Naive thymus-derived CD4-positive, alpha-beta T cell (primary cell): ENCODE data around the gene FAM193A. TPM values are rescaled to one million over a fixed set of nuclear protein-coding genes. Genes with fewer than 3 reads are reported as not detected.
"Not testable (repeated sequence)": the region's sequence is repeated elsewhere in the genome, so short reads cannot be mapped to it uniquely, and the experiment has no call there.

Source experiments
- ATAC-seq: fragments of 150-1000 bp; cut with Tn5 transposase; 2 replicates; pipeline ENCODE4 v1.10.0; 2021; ENCODE audit warnings: mild to moderate bottlenecking, moderate library complexity
- CTCF ChIA-PET: fragments of 350-600 bp; sonication (Branson Sonifier 250); formaldehyde crosslinking; loops from one replicate; lab custom pipeline; 2021; ENCODE audit warnings: antibody characterized with exemption; lab: Charles Lee
- POLR2A ChIA-PET: fragments of 350-600 bp; sonication (Branson Sonifier 250); formaldehyde crosslinking; loops from one replicate; lab custom pipeline; 2021; ENCODE audit warnings: antibody characterized with exemption, inconsistent platforms; lab: Charles Lee
- DNase-seq, 9 donors: peaks; one replicate each; pipeline versions ENCODE4 v3.0.0 to v3.0.0-alpha.2; 2020 to 2022; ENCODE audit warnings: mixed read lengths in 1 of 9
- H3K27ac ChIP-seq: one replicate; pipeline ENCODE4 v1.7.0; 2013; ENCODE audit warnings: mild to moderate bottlenecking, low read depth, low read length, moderate library complexity
- H3K27me3 ChIP-seq, 2 donors: one replicate each; pipeline ENCODE4 v1.7.0; 2013; ENCODE audit warnings: low read length in 2 of 2, mild to moderate bottlenecking in 2 of 2, moderate library complexity in 2 of 2; ENCODE audit not compliant: control insufficient read depth in 2 of 2, insufficient read depth in 2 of 2
- H3K36me3 ChIP-seq, 3 experiments: 1 replicate in 2 of 3; 2 replicates in 1 of 3; pipeline ENCODE4 v1.7.0; 2013; ENCODE audit warnings: low read length in 3 of 3, mild to moderate bottlenecking in 3 of 3, moderate library complexity in 1 of 3; ENCODE audit not compliant: insufficient read depth in 3 of 3, control insufficient read depth in 2 of 3
- H3K4me1 ChIP-seq, 2 donors: one replicate each; pipeline ENCODE4 v1.7.0; 2013; ENCODE audit warnings: low read length in 2 of 2, mild to moderate bottlenecking in 2 of 2, moderate library complexity in 1 of 2; ENCODE audit not compliant: control insufficient read depth in 2 of 2, insufficient read depth in 2 of 2
- H3K4me3 ChIP-seq: 2 replicates; pipeline ENCODE4 v1.7.0; 2013; ENCODE audit warnings: mild to moderate bottlenecking, low read length
- H3K9me3 ChIP-seq, 3 experiments: 1 replicate in 2 of 3; 2 replicates in 1 of 3; pipeline ENCODE4 v1.7.0; 2013; ENCODE audit warnings: low read length in 3 of 3; ENCODE audit not compliant: control insufficient read depth in 2 of 3
- H3K27ac Mint-ChIP-seq, 9 donors: one replicate each; pipeline ENCODE4 v1.8.0; 2020 to 2022; ENCODE audit warnings: mixed read lengths in 9 of 9, mild to moderate bottlenecking in 8 of 9, moderate library complexity in 5 of 9, inconsistent platforms in 2 of 9
- H3K27me3 Mint-ChIP-seq, 5 donors: one replicate each; pipeline ENCODE4 v1.8.0; 2021 to 2022; ENCODE audit warnings: mixed read lengths in 5 of 5, mild to moderate bottlenecking in 1 of 5
- H3K36me3 Mint-ChIP-seq, 5 donors: one replicate each; pipeline ENCODE4 v1.8.0; 2020 to 2022; ENCODE audit warnings: mixed read lengths in 5 of 5, mild to moderate bottlenecking in 3 of 5, inconsistent platforms in 1 of 5
- H3K4me1 Mint-ChIP-seq, 7 donors: one replicate each; pipeline ENCODE4 v1.8.0; 2020 to 2022; ENCODE audit warnings: mixed read lengths in 7 of 7, mild to moderate bottlenecking in 3 of 7, inconsistent platforms in 1 of 7
- H3K4me3 Mint-ChIP-seq, 10 donors: one replicate each; pipeline ENCODE4 v1.8.0; 2020 to 2022; ENCODE audit warnings: mild to moderate bottlenecking in 10 of 10, mixed read lengths in 10 of 10, moderate library complexity in 6 of 10, inconsistent platforms in 2 of 10
- H3K9me3 Mint-ChIP-seq, 11 donors: one replicate each; pipeline ENCODE4 v1.8.0; 2020 to 2022; ENCODE audit warnings: mixed read lengths in 11 of 11, mild to moderate bottlenecking in 4 of 11, inconsistent platforms in 1 of 11, moderate library complexity in 1 of 11
- intact Hi-C, 2 donors: fragments of 100-400 bp; cut with micrococcal nuclease; formaldehyde crosslinking; loops; one replicate each; pipeline ENCODE4 v1.15.1; 2023
- polyA plus RNA-seq, 2 donors: library from polyadenylated mRNA; unstranded; fragments of 300-500 nt; fragmentation: Illumina TruSeq; gene quantifications; one replicate each; pipeline ENCODE4 v1.2.3, GENCODE V29; 2021
- total RNA-seq, 6 experiments: library from RNA in 5 of 6; stranded (reverse) in 5 of 6; gene quantifications; 1 replicate in 5 of 6; 2 replicates in 1 of 6; pipeline ENCODE4 v1.2.3 and lab custom pipeline; 2021 to 2026

FAM193A gene
- total and polyA plus RNA-seq, 7 experiments from 2014 or later, result 2.2 to 47.2 (median 39.8) TPM

- Histone ChIP-seq H3K9me3 (no peaks in the 10 kb centered on the region), H3K27ac (no peak overlapping the region), H3K27me3 (no peaks in the 10 kb centered on the region), H3K36me3 (peaks cover 0 to 35% (median 0%) of the 10 kb centered on the region in 3 experiments), H3K4me1 (no peaks in the 10 kb centered on the region), H3K4me3 (no peak overlapping the region)
- H3K36me3 Mint-ChIP-seq, result peaks cover 15 to 46% (median 40%) of the 10 kb centered on the region in 5 donors
- no peak overlapping the region for H3K27ac Mint-ChIP-seq
- ChIA-PET POLR2A (no interaction called here), CTCF (no interaction called here)
- intact Hi-C loops, result no loop called here
- H3K9me3 Mint-ChIP-seq, result peaks cover 0 to 26% (median 14%) of the 10 kb centered on the region in 11 donors
- no peaks in the 10 kb centered on the region for H3K27me3 Mint-ChIP-seq
- no peak for DNase-seq
- peaks cover 0 to 8% (median 0%) of the 10 kb centered on the region in 7 donors for H3K4me1 Mint-ChIP-seq
- ATAC-seq, result peak; percentile 47
- no peak overlapping the region for H3K4me3 Mint-ChIP-seq
Observed at GRCh38 chr4:2734612-2735011, 198.2 kb downstream of the FAM193A start.

DNA sequence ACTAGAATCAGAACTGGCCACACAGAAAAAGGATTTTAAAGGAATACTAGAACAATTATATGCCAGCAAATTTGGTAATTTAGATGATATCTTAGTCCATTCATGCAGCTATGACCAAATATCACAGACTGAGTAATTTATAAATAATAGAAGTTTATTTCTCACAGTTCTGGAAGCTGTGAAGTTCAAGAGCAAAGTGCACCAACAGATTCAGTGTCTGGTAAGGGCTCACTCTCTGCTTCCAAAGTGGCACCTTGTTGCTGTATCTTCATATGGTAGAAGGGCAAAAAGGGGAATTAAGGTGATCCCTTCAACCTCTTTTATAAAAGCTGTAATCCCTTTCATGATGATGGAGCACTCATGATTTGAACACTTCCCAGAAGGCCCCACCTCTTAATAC, 199.4 kb downstream of the FAM193A start:
- Mint-ChIP-seq H3K27me3 (no peaks in the 10 kb centered on the region), H3K4me3 (no peak overlapping the region), H3K4me1 (peaks cover 0 to 15% (median 4%) of the 10 kb centered on the region in 7 donors), H3K27ac (peak overlapping the region in 1 of 9 donors; percentile 20), H3K9me3 (peaks cover 0 to 26% (median 14%) of the 10 kb centered on the region in 11 donors), H3K36me3 (peaks cover 15 to 47% (median 46%) of the 10 kb centered on the region in 5 donors)
- no peak for ATAC-seq
- no peak for DNase-seq
- no peak overlapping the region for H3K4me3 ChIP-seq
- no peaks in the 10 kb centered on the region for H3K27me3 ChIP-seq
- no peaks in the 10 kb centered on the region for H3K9me3 ChIP-seq
- H3K27ac ChIP-seq, result no peak overlapping the region
- peaks cover 0 to 30% (median 0%) of the 10 kb centered on the region in 3 experiments for H3K36me3 ChIP-seq
- CTCF ChIA-PET, result no interaction called here
- POLR2A ChIA-PET, result interaction anchor here (0.6 kb wide), 1 partner anchor 28 kb away, joined by 3 read pairs; no protein-coding TSS in a partner anchor
- intact Hi-C loops, result no loop called here
- H3K4me1 ChIP-seq, result no peaks in the 10 kb centered on the region

GRCh38 chr4:2738296-2738695, 201.8 kb downstream of the FAM193A start:
- DNase-seq, H3K9me3 ChIP-seq, intact Hi-C loops, H3K4me3 ChIP-seq, H3K27ac ChIP-seq, CTCF ChIA-PET, ATAC-seq, H3K27me3 ChIP-seq, H3K27me3 Mint-ChIP-seq, H3K4me3 Mint-ChIP-seq, H3K4me1 ChIP-seq: not testable (repeated sequence)
- POLR2A ChIA-PET, result interaction anchor here (0.6 kb wide), 1 partner anchor 9 kb away, joined by 3 read pairs; no protein-coding TSS in a partner anchor
- Mint-ChIP-seq H3K4me1 (peaks cover 0 to 14% (median 4%) of the 10 kb centered on the region in 7 donors), H3K36me3 (peaks cover 5 to 43% (median 37%) of the 10 kb centered on the region in 5 donors), H3K9me3 (peaks cover 0 to 26% (median 14%) of the 10 kb centered on the region in 11 donors), H3K27ac (peak overlapping the region in 1 of 9 donors; percentile 39)
- peaks cover 0 to 28% (median 0%) of the 10 kb centered on the region in 3 experiments for H3K36me3 ChIP-seq

DNA sequence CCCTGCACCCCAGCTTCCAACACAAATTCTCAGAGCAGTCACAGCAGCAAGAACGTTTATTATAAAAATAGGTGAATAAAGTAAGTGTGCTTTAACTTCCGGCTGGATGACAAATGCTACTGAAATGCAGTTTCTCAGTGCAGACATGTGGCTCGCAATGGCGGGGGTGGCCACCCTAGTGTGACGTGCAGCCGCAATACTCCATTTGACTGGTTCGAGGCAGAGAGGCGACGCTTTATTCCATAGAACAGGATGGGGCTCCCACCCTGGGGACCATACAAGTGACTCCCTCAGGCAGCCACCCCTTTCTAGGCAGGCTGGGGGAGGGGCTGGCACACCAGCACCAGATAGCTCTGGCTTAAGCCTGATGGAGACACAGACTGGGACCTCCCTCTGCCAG, 205.2 kb downstream of the FAM193A start:
- Histone ChIP-seq H3K36me3 (peaks cover 6 to 53% (median 24%) of the 10 kb centered on the region in 3 experiments), H3K27ac (no peak overlapping the region), H3K4me1 (peaks cover 0 to 12% of the 10 kb centered on the region in 2 donors), H3K27me3 (no peaks in the 10 kb centered on the region), H3K4me3 (no peak overlapping the region), H3K9me3 (no peaks in the 10 kb centered on the region)
- no peak overlapping the region for H3K4me3 Mint-ChIP-seq
- no peaks in the 10 kb centered on the region for H3K27me3 Mint-ChIP-seq
- no peak for DNase-seq
- H3K9me3 Mint-ChIP-seq, result peaks cover 0 to 6% (median 3%) of the 10 kb centered on the region in 11 donors
- no peak for ATAC-seq
- peaks cover 0 to 43% (median 28%) of the 10 kb centered on the region in 5 donors for H3K36me3 Mint-ChIP-seq
- ChIA-PET CTCF (no interaction called here), POLR2A (no interaction called here)
- H3K4me1 Mint-ChIP-seq, result peaks cover 3 to 36% (median 5%) of the 10 kb centered on the region in 7 donors
- H3K27ac Mint-ChIP-seq, result peak overlapping the region in 7 of 9 donors; percentile 9 to 65 (median 39)
- intact Hi-C loops, result no loop called here

GRCh38 chr4:2742081-2742822, 205.8 kb downstream of the FAM193A start:
- CTCF ChIA-PET, result no interaction called here
- H3K36me3 ChIP-seq, result peaks cover 6 to 59% (median 26%) of the 10 kb centered on the region in 3 experiments

DNA sequence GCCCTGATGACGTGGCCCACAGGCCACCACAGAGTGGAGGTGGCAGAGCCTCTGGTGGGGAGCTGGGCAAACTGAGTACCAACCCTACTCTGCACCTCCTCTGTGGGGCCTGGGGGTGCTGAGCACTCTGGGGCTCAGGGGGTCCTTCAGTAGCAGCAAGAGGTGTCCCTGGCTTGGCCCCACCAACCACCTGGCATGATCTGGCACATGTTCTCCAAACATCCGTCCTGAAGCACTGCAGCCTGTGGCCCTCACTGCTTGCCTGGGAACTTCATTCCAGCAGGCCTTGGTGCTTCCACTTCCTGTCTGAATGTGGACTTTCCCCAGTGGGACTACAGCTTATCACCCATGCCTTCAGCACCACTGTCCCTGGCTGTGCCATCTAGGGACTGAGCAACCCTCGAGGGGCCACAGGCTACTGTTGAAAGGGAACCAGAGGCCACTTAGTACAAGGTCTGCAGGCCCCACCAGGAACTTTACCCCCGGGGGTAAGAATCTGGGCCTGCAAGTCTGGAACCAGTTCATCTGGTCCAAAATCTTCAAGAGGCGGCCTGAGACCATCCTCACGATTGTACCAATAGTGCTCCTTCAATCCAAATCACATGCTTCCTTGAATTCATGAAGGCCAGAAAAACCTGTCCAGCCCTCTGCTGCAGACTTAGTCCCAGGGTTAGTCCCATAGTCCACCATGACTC, 206.5 kb downstream of the FAM193A start:
- intact Hi-C loops, result no loop called here
- Mint-ChIP-seq H3K4me1 (peaks cover 9 to 49% (median 11%) of the 10 kb centered on the region in 7 donors), H3K4me3 (no peak overlapping the region), H3K36me3 (peaks cover 4 to 51% (median 31%) of the 10 kb centered on the region in 5 donors), H3K27ac (peak overlapping the region in 6 of 9 donors; percentile 19 to 59 (median 35)), H3K9me3 (peaks cover 0 to 4% (median 0%) of the 10 kb centered on the region in 11 donors), H3K27me3 (no peaks in the 10 kb centered on the region)
- Histone ChIP-seq H3K36me3 (peaks cover 6 to 66% (median 30%) of the 10 kb centered on the region in 3 experiments), H3K4me1 (peaks cover 0 to 24% of the 10 kb centered on the region in 2 donors), H3K27me3 (no peaks in the 10 kb centered on the region), H3K4me3 (no peak overlapping the region), H3K27ac (no peak overlapping the region), H3K9me3 (no peaks in the 10 kb centered on the region)
- no peak for ATAC-seq
- ChIA-PET CTCF (no interaction called here), POLR2A (interaction anchor here (0.7 kb wide), 1 partner anchor 1556 kb away, joined by 3 read pairs; no protein-coding TSS in a partner anchor)
- no peak for DNase-seq

More at GRCh38 chr4:2742081-2742822, 205.8 kb downstream of the FAM193A start:
- Mint-ChIP-seq H3K4me1 (peaks cover 4 to 42% (median 6%) of the 10 kb centered on the region in 7 donors), H3K27ac (peak overlapping the region in 4 of 9 donors; percentile 38 to 65 (median 42)), H3K4me3 (no peak overlapping the region), H3K36me3 (peaks cover 0 to 45% (median 26%) of the 10 kb centered on the region in 5 donors), H3K27me3 (no peaks in the 10 kb centered on the region), H3K9me3 (peaks cover 0 to 4% (median 0%) of the 10 kb centered on the region in 11 donors)
- Histone ChIP-seq H3K9me3 (no peaks in the 10 kb centered on the region), H3K4me1 (peaks cover 0 to 18% of the 10 kb centered on the region in 2 donors), H3K4me3 (no peak overlapping the region), H3K27ac (no peak overlapping the region), H3K27me3 (no peaks in the 10 kb centered on the region)
- no peak for DNase-seq
- POLR2A ChIA-PET, result no interaction called here
- intact Hi-C loops, result no loop called here
- ATAC-seq, result no peak
